B cell (primary cell): ENCODE measurements around the gene BIRC5. TPM values are rescaled to one million over a fixed set of nuclear protein-coding genes. Genes with fewer than 3 reads are reported as not detected.
A peak's percentile ranks its signal among the peaks of the same experiment; 100 is the strongest.

ENCODE experiments used
- ATAC-seq: fragments of 200-7000 bp; cut with Tn5 transposase; one replicate; pipeline ENCODE4 v1.10.0; 2021; ENCODE audit warnings: low read depth, mild to moderate bottlenecking, moderate number of reproducible peaks, moderate library complexity
- CTCF ChIA-PET: fragments of 350-600 bp; sonication (Branson Sonifier 250); formaldehyde crosslinking; loops from one replicate; lab custom pipeline; 2021; ENCODE audit warnings: antibody characterized with exemption, inconsistent platforms; lab: Charles Lee
- POLR2A ChIA-PET: fragments of 350-600 bp; sonication (Branson Sonifier 250); formaldehyde crosslinking; loops from one replicate; lab custom pipeline; 2021; ENCODE audit warnings: antibody characterized with exemption; lab: Charles Lee
- DNase-seq: peaks from one replicate; pipeline ENCODE4 v3.0.0; 2013
- H2AFZ ChIP-seq: 2 replicates; pipeline ENCODE4 v1.6.1; 2012; ENCODE audit warnings: mild to moderate bottlenecking, low read depth, low read length; ENCODE audit not compliant: insufficient read depth, poor library complexity, severe bottlenecking
- H3K27ac ChIP-seq, 2 donors: 1 replicate in 1 of 2; 2 replicates in 1 of 2; pipeline ENCODE4 v1.5.1; 2012 to 2013; ENCODE audit warnings: low read length in 2 of 2, mild to moderate bottlenecking in 2 of 2, moderate library complexity in 1 of 2
- H3K27me3 ChIP-seq, 4 experiments: fragments of 200-600 bp in 1 of 4; sonication (generic) in 1 of 4; replicated peaks in 1 of 4; 1 replicate in 2 of 4; 2 replicates in 2 of 4; pipeline versions ENCODE4 v1.6.1 to v1.7.0; 2013 to 2016; ENCODE audit warnings: low read length in 3 of 4, mild to moderate bottlenecking in 2 of 4, mixed read lengths in 1 of 4, moderate library complexity in 1 of 4; ENCODE audit not compliant: insufficient read depth in 4 of 4, control insufficient read depth in 3 of 4; ENCODE audit errors: control extremely low read depth in 1 of 4
- H3K36me3 ChIP-seq, 2 experiments: replicated peaks in 1 of 2; 1 replicate in 1 of 2; 2 replicates in 1 of 2; pipeline versions ENCODE4 v1.6.1 to v1.7.1; 2013; ENCODE audit warnings: low read length in 1 of 2; ENCODE audit not compliant: insufficient read depth in 2 of 2, control insufficient read depth in 1 of 2; ENCODE audit errors: control extremely low read depth in 1 of 2, extremely low read depth in 1 of 2
- H3K4me1 ChIP-seq, 2 donors: fragments of 200-600 bp in 1 of 2; sonication (generic) in 1 of 2; 1 replicate in 1 of 2; 2 replicates in 1 of 2; pipeline versions ENCODE4 v1.5.1 to v1.6.1; 2013 to 2017; ENCODE audit warnings: low read length in 2 of 2; ENCODE audit not compliant: control insufficient read depth in 2 of 2, insufficient read depth in 2 of 2
- H3K4me2 ChIP-seq: replicated peaks from 2 replicates; pipeline ENCODE3; 2012; ENCODE audit warnings: mild to moderate bottlenecking, low read depth, low read length; ENCODE audit not compliant: poor library complexity, severe bottlenecking
- H3K4me3 ChIP-seq, 5 experiments: fragments of 200-600 bp in 1 of 5; sonication (generic) in 1 of 5; 1 replicate in 3 of 5; 2 replicates in 2 of 5; pipeline versions ENCODE4 v1.5.1 to v1.7.0; 2011 to 2016; ENCODE audit warnings: low read length in 4 of 5, mild to moderate bottlenecking in 4 of 5, low read depth in 2 of 5, control low read depth in 1 of 5, moderate library complexity in 1 of 5; ENCODE audit not compliant: insufficient read depth in 1 of 5; ENCODE audit errors: control extremely low read depth in 1 of 5, extremely low read depth in 1 of 5
- H3K79me2 ChIP-seq: fragments of 200-600 bp; sonication (generic); one replicate; pipeline ENCODE4 v1.6.0; 2016; ENCODE audit warnings: low read length; ENCODE audit not compliant: control insufficient read depth, insufficient read depth
- H3K9ac ChIP-seq: fragments of 200-600 bp; sonication (generic); 2 replicates; pipeline ENCODE4 v1.6.1; 2017; ENCODE audit warnings: mild to moderate bottlenecking, low read length, moderate library complexity
- H3K9me3 ChIP-seq, 3 donors: one replicate each; pipeline versions ENCODE4 v1.6.1 to v1.7.1; 2013; ENCODE audit warnings: low read length in 2 of 3; ENCODE audit not compliant: control insufficient read depth in 2 of 3, insufficient read depth in 1 of 3; ENCODE audit errors: control extremely low read depth in 1 of 3
- H4K20me1 ChIP-seq: 2 replicates; pipeline ENCODE4 v1.6.0; 2012; ENCODE audit warnings: mild to moderate bottlenecking, low read length; ENCODE audit not compliant: insufficient read depth, control insufficient read depth, poor library complexity, severe bottlenecking
- H3K27ac Mint-ChIP-seq: one replicate; pipeline ENCODE4 v1.8.0; 2021; ENCODE audit warnings: mixed read lengths
- H3K27me3 Mint-ChIP-seq: one replicate; pipeline ENCODE4 v1.8.0; 2021; ENCODE audit warnings: mixed read lengths
- H3K4me1 Mint-ChIP-seq: one replicate; pipeline ENCODE4 v1.8.0; 2021; ENCODE audit warnings: mixed read lengths
- H3K4me3 Mint-ChIP-seq: one replicate; pipeline ENCODE4 v1.8.0; 2021; ENCODE audit warnings: mixed read lengths
- H3K9me3 Mint-ChIP-seq: one replicate; pipeline ENCODE4 v1.8.0; 2022; ENCODE audit warnings: mixed read lengths; ENCODE audit not compliant: insufficient read depth
- CTCF ChIP-seq: fragments of 200-600 bp; IDR thresholded peaks from one replicate; pipeline ENCODE4 v1.8.0; 2022; ENCODE audit warnings: antibody characterized with exemption, mild to moderate bottlenecking
- EZH2 ChIP-seq: IDR thresholded peaks from 2 replicates; pipeline ENCODE4 v1.6.1; 2012; ENCODE audit warnings: borderline replicate concordance, low read depth, mild to moderate bottlenecking, moderate library complexity, low read length; ENCODE audit not compliant: insufficient read depth, poor library complexity, severe bottlenecking
- WGBS: methylation state at CpG from one replicate; pipeline ENCODE4 v1.1.5; 2013; ENCODE audit warnings: missing lambda C conversion rate; ENCODE audit not compliant: insufficient coverage; 5-methylcytosine and 5-hydroxymethylcytosine counted together
- intact Hi-C: fragments of 100-400 bp; cut with micrococcal nuclease; formaldehyde crosslinking; loops from one replicate; pipeline ENCODE4 v1.10.0; 2022
- polyA plus RNA-seq: library from polyadenylated mRNA; depleted of rRNA; stranded (reverse); fragments of >200 nt; gene quantifications from 2 replicates; pipeline ENCODE4 v1.2.3, GENCODE V29; 2012
- total RNA-seq, 2 donors: library from RNA; stranded (reverse); fragments of 120-200 nt in 1 of 2; gene quantifications; 1 replicate in 1 of 2; 2 replicates in 1 of 2; pipeline versions ENCODE4 v1.2.3 to v1.2.4, GENCODE V29; 2013 to 2022

Gene BIRC5
- total and polyA plus RNA-seq, 2 donors (not counting 1 experiment from before 2014, with no cell fraction given), result 0.33 to 0.84 TPM

DNA sequence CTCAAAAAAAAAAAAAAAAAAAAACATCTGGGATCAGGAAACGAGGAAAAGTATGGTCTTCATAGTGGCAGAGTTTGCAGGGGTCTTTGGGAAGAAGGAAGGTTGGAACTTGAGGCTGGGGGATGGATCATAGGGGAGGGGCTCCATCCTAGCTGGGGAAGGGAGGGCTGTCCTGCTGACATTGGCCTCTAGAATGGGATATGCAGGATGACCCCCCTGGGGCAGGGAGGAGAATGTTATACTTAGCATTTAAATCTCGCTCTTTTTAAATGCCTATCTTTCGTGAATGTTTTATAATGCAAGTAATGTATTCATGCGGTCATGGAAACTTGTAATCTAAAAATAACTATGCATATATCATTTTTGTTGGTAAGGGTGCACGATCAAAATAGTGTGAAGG lies 50.5 kb downstream of the BIRC5 start:
- Histone ChIP-seq H4K20me1 (no peaks in the 10 kb centered on the region), H3K9me3 (no peaks in the 10 kb centered on the region), H3K79me2 (no peaks in the 10 kb centered on the region), H3K9ac (no peak overlapping the region), H3K27me3 (peaks cover 0 to 5% (median 0%) of the 10 kb centered on the region in 4 experiments), H3K4me2 (no peak overlapping the region), H3K4me1 (peaks cover 7 to 14% of the 10 kb centered on the region in 2 donors), H3K36me3 (no peaks in the 10 kb centered on the region), H3K4me3 (no peak overlapping the region), H3K27ac (no peak overlapping the region), H2AFZ (no peak overlapping the region)
- DNase-seq (no peak), ATAC-seq (no peak)
- intact Hi-C loops, result no loop called here
- Mint-ChIP-seq H3K4me1 (peaks cover 5% of the 10 kb centered on the region), H3K27ac (peak overlapping the region; percentile 32), H3K4me3 (no peak overlapping the region), H3K9me3 (no peaks in the 10 kb centered on the region), H3K27me3 (peaks cover 4% of the 10 kb centered on the region)
- CTCF ChIA-PET, result interaction anchor here (0.7 kb wide), 1 partner anchor 49 kb away, joined by 4 read pairs; no protein-coding TSS in a partner anchor
- WGBS, result 100% methylated on average over 1 of the region's 5 CpGs
- TF ChIP-seq CTCF (no peak), EZH2 (no peak)
- POLR2A ChIA-PET, result interaction anchor here (0.7 kb wide), 2 partner anchors 50 to 95 kb away, joined by 5 read pairs; no protein-coding TSS in a partner anchor

DNA sequence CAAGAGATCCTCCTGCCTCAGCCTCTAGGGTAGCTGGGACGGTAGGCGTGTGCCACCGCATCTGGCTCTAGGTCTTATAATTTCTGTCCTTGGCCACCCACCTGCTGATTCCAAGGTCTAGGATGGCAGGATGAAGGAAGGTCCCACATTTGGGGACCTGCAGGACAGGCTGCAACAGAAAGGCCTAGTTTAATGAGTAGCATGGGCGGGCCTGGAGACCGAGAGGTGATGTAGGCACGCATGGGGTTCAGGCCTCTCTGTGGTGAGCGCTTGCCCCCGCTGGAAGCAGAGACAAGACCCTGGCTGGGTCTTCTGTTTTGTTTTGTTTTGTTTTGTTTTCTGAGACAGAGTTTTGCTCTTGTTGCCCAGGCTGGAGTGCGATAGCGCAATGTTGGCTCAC lies 51.1 kb downstream of the BIRC5 start:
- H3K4me1 ChIP-seq, result peaks cover 7 to 14% of the 10 kb centered on the region in 2 donors
- intact Hi-C loops, result no loop called here
- CTCF ChIA-PET, result no interaction called here
- no peak for TF ChIP-seq EZH2
- TF ChIP-seq CTCF, result no peak
- no peak overlapping the region for H3K4me3 ChIP-seq
- no peak overlapping the region for H3K4me2 ChIP-seq
- H3K36me3 ChIP-seq, result no peaks in the 10 kb centered on the region
- POLR2A ChIA-PET, result interaction anchor here (0.7 kb wide), 2 partner anchors 49 to 94 kb away, joined by 5 read pairs; no protein-coding TSS in a partner anchor
- H3K9ac ChIP-seq, result no peak overlapping the region
- Mint-ChIP-seq H3K4me1 (peaks cover 5% of the 10 kb centered on the region), H3K27ac (peak overlapping the region; percentile 20), H3K27me3 (peaks cover 4% of the 10 kb centered on the region), H3K4me3 (no peak overlapping the region), H3K9me3 (no peaks in the 10 kb centered on the region)
- H3K9me3 ChIP-seq, result no peaks in the 10 kb centered on the region
- ATAC-seq (no peak), DNase-seq (no peak)
- H3K79me2 ChIP-seq, result no peaks in the 10 kb centered on the region
- no peak overlapping the region for H2AFZ ChIP-seq
- H4K20me1 ChIP-seq, result no peaks in the 10 kb centered on the region
- peaks cover 0 to 5% (median 2%) of the 10 kb centered on the region in 4 experiments for H3K27me3 ChIP-seq
- H3K27ac ChIP-seq, result no peak overlapping the region
- WGBS, result 98% methylated on average over 9 of the region's 10 CpGs
